NCI-H82 treated with DMSO at 0.1 percent for 48 hours (cell line): ENCODE results near the gene RBM38.

Experiments
- DNase-seq: peaks from one replicate; lab custom pipeline; 2025; ENCODE audit not compliant: unreplicated experiment; lab: John Stamatoyannopoulos, UW

RBM38 gene

DNA sequence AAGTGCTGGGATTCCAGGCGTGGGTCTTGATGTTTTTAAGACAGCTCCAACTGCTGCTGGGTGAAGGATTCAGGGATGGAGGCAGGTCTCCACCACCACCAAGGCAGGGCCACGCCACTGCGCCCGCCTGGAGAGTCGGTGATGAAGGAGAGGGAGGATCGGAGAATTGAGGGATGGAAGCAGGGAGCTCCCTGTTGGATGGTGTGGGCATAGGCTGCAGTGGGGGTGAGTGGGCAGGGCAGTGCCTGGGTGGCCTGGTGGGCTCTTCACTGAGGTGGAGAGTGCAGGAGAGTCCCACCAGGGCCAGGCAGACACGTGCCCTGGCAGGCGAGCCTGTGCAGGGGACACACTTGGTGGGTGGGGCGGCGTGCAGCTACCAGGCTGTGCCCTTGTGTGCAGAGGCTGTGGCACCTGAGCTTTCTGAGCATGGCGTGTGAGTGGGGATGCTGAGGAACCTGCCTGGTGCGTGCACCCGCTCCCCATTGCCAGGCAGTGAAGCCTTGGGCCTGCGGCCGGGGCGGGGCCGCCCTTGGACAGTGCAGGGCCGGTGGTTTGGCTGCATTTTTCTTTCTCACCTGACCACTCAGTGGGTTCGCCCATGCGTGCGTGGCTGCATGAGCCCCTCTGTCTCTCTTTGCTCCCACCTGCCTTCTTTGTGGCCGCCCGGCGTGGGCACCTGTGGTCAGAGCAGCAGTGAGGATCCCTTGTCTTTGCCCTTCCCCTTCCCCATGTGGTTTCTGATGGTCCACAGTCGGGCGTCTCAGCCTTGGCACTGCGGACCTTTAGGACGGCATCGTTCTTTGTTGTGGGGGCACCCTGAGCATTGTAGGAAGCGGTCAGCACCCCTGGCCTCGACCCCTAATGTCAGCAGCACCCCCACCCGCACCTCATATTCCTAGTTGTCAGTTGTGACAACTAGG lies 11.3 kb downstream of the RBM38 start:
- no peak for DNase-seq

DNA sequence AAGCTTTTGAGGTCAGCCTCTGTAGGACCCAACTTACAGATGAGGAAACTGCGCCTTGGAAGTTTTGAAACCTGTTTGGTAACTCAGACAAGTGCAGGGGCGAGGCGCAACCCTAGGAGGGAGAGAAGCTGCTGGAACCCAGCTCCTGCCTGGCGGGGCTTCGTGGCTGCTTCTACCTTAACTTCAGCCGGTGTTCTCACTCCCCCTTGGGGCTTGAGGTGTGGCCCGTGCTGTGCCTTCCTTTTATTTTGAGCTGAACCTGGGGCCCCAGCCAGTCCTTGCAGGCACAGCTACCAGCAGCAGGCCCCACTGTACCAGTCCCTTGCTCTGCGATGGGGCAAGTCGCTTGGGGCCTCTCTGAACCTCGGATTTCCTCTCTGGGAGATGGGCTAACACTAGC lies 12.0 kb downstream of the RBM38 start:
- DNase-seq = no peak

DNA sequence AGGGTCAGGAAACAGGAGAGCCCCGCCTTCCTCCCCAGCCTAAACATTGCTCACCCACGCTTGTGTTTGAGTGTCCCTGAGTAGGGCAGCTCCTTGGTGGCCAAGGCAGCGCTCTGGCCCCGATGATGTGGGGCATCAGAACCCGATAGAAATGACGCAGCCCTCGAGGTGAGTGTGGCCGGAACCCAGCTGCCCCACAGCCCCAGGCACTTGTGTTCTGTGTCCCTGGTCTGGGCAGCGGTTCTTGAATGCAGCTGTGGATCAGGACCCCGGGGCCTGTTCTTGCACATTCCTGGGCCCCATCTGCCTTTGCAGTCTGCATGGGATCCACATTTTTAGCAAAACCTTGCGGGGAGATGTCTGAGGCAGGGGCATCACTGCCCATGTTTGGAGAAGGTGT lies 12.8 kb downstream of the RBM38 start:
- no peak for DNase-seq

DNA sequence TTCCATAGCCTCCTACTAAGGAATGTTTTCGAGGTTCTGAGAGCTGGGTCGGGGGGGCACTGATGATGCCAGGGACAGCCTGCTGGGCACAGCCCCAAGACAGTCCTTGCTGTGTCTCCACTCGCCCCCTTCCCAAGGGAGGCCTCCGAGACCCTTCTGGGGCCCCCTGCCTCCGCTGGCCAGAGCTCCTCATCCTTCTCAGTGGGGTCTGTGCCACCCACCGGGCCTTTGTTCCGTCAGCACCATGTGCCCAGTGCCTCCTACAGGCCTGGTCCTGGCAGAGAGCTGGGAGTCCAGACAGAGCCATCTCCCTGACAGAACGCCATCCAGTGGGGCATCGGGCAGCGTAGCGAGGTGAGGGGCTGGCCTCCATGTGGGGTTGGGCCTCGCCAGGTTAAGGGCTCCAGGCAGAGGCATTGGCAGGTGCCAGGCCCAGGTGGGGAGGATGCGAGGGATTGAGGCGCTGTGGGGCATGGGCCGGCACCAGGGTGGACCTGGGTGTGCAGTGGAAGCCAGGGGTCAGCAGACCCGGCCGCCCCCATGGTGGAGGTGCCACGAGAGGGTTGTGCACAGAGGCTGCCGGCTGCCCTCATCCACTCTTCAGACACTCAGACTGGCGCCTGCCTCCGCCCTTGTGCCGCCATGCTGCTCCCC lies 13.3 kb downstream of the RBM38 start:
- DNase-seq = no peak

DNA sequence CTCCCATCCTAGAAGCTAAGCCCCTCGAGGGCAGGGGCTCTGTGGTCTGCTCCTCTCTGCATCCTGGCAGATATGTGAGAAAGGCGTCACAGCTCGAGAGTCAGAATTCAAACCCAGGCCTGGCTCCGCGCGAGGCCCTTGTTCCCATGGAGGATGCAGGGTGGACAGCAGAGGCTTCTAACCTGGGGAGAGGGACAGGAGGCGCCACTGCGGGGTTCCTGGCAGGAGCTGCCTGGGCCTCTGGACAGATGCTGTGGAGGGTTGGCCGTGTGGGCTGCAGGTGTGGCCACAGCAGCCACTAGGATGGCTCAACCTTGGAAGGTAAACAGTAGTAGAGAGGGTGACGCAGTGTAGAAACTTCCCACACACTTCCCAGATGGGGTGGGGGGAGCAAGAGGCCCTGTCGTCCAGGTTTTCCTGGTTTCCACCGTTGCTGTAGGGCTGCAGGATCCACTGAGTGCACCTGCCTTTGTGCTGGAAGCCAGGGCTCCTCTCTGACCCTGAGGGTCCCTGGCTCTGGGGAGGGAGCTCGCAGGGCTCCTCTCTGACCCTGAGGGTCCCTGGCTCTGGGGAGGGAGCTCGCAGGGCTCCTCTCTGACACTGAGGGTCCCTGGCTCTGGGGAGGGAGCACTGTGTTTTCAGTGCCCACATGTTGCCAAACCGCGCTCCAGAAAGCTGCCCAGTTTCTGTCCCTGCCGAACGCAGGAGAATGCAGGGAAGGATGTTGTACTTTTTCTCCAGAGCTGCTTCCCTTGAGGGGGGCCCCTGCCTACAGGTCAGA lies 14.2 kb downstream of the RBM38 start:
- no peak for DNase-seq

DNA sequence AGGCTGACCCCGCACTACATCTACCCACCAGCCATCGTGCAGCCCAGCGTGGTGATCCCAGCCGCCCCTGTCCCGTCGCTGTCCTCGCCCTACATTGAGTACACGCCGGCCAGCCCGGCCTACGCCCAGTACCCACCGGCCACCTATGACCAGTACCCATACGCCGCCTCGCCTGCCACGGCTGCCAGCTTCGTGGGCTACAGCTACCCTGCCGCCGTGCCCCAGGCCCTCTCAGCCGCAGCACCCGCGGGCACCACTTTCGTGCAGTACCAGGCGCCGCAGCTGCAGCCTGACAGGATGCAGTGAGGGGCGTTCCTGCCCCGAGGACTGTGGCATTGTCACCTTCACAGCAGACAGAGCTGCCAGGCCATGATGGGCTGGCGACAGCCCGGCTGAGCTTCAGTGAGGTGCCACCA lies 16.4 kb downstream of the RBM38 start:
- no peak for DNase-seq

DNA sequence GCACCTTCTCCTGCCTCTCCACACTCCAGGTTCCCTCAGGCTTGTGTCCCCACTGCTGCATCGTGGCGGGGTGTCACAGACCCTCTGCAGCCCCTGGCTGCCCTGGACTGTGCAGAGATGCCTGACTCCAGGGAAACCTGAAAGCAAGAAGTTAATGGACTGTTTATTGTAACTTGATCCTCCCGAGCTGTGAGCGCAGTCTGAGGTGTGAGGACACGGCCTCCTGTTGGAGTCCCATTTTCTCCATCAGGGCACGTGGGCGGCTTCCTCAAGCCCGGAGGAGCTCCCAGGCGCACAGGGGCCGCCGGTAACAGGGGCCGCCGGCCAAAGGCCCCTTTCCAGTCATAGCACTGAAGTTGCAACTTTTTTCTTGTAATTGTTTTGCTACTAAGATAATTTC lies 16.9 kb downstream of the RBM38 start:
- DNase-seq = no peak

DNA sequence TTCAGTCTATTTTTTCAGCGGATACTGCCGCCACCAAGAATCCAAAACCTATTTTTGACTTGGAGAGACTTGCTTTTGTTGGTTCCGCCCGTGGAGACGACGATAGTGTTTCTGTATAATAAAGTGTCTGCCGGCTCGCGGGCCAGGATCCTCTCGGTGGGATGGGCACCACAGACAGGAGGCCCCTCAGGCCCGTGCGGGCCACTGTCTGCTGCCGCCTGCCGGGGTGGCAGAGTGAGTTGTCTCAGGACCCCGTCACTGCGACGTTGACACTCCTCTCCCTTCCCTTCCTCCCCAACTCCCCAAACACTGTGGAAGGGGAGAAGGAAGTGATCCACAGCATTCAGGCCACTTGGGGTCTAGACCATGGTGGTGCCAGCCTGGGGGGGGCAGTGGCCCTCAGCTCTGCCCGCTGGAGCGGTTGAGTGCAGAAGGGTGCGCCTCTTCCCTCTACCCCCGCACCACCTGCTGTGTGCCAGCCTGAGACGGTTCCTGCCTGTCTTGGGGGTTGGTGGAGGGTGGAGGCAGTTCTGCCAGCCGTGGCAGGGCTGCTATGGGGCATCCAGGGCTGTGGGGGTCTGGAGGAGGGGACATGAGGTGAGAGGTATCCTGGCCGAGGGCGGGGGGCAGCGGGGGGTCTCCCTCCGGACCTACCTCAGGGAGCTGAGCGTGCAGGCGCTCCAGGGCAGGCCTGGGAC lies 17.5 kb downstream of the RBM38 start:
- DNase-seq = no peak

DNA sequence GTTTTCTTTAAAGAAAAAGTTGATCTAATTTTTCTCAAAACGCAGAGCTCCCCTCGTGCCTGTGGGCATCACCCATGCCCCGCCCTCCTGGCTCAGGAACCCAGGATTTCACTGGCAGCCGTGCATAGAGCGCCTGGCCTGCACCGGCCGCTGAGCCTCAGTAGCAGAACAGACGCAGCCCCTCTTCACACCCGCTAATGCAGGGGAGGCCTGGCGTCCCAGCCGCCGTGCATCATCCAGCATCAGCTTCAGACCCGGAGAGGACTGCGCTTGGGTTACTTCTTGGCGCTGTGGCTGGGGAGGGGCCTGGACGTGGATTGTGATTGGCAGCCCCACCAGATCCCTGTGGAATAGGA lies 18.1 kb downstream of the RBM38 start:
- DNase-seq = no peak

DNA sequence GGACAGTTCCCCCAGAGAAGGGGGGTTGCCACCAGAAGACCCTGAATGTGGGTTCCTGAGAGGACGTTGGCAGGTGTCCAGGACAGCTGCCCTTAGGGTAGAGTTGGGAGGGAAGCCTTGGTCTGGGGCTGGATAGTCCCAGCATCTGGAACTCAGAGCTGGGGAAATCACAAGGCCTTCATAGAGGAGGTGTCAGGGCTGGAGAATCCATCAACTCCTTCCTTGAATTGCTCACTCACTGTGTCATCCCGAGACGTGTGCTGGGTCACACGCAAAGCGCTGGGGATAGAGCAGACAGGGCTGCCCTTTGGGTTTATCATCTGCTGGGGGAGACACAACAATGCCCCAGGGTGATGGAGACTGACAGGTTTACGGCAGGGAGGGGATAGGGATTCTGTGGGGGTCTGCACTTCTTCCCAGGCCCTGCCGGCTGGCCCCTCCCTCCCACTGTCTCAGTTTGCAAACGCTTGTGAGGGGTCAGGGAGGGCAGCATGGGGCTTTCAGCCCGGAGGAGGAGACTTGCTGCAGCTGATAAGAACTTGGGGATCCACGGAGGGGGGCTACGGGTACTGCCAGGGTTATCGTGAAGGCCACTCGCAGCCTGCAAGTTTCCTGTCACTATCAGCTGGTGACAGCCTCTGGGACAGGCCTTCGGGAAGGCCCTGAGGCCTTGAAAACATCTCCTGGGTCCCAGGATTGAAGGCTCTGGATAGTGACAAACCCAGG lies 18.6 kb downstream of the RBM38 start:
- no peak for DNase-seq

DNA sequence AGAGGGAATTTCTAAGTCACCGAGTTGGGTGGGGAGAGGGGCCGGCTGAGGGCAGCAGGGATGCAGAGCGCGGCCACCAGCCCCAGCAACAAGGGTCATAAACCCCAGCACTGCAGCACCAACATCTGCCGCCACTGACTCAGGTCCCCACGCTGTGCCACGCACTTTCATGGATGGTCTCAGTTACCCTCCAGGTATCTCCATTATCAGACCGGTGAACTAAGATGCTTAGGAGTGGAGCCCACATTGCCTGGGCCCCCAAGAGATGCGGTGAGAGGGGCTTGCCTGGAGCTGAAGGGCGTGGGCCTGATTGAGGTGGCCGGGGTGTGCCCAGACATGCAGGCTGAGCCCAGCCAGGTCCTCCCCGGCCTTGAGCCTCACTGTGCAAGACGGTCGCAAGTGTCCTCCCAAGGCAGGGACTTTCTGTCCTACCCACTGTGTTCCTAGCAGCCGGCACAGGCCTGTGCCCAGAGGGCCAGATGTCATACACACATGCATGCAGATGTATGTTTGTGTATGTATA lies 19.3 kb downstream of the RBM38 start:
- no peak for DNase-seq

DNA sequence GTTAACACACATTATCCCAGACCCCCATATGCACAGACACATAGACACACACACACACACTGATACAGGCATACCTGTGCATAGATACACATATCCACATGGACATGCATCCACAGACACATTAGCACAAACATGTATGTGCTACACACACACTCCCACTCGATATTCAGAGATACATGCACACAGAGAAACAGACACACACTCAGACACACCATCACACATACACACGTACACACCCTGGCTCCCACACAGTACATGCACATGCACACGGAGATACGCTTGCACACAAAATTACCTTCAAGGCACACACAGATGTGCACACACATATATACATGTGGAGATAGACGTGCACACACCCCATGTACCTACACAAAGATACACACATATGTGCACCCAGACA lies 19.7 kb downstream of the RBM38 start:
- DNase-seq = no peak

DNA sequence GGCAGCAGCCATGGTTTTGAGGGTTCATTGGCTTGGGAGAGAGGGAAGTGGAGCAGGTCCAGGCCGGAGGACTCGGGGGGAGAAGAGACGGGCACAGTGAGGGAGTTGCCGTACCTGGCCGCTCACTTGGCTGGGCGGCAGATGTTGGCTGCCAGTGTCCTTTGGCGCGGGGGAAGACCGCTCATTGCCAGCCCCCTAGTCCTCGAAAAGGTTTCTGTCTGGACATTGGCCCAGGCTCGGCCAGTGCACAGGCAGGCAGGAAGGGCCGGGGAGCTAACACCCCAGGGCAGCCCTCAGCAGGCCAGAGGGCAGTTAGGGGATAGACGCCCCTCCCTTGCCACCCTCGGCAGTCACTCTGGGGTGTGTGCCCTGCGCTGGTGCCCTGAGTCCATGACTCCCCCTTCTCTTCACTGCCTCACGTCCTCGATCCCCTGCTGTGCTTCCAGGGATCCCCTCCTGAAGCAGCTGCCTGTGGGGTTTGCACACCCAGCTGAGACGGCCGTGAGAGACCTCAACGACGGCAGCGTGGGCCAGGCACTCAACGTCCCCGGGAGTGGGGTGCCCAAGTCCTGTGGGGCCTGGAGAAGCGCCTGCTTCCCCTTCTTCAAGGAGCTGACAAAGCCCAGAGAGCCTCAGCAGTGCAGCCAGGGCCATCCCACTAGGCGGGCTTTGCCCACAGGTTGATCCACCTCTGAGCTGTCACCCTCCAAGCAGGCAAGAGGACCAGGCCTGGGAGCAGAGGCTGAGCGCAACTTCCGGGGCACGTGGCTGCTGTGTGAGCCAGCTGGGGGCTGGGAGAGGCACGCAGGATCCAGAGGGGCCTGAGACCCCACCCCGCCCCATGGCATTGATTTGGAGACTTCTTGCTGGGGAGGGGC lies 20.4 kb downstream of the RBM38 start:
- DNase-seq = no peak

DNA sequence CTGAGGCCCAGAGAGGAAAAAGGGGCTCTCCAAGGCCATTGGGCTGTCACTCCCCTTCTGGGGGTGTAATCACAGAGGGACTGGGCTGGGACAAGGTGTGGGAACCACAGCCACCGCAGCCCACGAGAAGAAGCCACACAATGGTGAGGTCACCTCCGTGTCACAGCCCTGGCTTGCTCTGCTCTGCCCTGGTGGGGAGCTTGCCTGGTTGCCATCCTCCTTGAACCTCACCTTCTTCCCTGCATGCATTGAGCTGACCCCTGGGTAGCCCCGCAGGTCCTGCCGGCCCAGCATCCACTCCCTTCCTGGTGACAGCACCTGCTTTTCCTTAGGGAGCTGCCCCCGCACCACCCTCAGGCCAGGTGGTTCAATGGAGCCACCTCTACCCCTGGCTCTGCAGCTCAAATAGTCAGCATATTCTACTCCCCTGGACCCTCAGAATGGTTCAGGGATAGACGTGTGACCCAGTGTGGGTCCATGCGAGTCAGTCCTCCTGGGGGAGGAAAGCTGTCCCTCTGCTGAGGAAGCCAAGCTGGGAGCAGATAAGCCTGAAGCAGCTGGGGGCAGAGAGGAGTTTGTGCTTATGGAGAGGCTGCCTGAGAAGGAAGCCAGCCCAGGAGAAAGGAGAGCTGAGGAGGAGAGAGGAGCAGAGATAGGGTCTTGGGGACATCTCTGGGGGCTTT lies 21.3 kb downstream of the RBM38 start:
- no peak for DNase-seq

DNA sequence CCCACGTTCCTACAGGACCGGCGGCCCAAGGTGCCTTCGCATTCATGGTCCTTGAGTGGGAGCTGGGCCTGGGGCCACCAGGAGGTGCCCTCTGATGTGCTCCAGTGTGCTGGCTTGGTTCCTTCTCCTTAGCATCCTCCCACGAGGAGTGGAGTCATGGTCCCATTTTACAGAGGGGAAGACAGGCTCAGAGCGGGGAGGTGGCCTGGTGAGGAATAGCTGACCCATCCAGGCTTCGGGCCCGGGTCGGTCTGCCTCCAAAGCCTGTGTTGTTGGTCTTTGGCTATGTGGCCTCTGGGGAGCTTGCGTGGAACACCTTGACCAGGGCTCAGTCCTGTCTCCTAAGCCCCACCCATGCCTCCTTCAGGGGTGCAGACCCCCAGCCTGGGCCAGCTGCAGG lies 22.8 kb downstream of the RBM38 start:
- no peak for DNase-seq

DNA sequence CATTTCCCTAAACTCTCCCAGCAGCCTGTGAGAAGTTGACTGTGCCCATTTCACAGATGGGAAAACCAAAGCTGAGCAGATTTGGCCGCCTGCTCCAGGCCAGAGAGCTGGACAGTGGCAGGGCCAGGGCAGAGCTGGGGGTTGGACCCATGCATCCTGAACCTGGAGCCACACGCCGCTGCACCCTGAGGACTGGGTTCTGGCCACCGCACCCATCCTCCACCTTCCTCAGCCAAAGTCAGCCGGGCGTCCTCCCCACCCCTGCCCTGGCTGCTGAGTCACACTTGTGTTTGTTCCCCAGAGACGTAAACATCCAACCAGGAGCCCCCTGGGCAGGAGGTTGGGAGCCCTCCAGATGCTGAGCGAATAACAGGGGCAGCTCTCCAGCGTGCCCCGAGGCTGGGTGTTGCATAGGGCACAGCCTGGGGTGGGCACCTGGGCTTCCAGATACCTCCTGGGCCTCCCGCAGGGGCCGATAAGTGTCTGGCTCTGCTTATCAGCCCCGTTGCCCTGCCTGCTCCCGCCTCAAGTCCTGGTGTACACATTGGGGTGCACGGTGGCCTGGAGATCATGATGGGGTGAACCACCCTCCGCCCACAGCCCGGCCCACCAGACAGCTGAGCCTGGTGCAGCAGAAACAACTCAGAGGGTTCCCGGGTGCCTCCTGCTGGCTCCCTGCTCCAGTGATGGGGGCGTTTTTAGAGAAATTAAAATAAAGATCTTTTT lies 23.8 kb downstream of the RBM38 start:
- no peak for DNase-seq

DNA sequence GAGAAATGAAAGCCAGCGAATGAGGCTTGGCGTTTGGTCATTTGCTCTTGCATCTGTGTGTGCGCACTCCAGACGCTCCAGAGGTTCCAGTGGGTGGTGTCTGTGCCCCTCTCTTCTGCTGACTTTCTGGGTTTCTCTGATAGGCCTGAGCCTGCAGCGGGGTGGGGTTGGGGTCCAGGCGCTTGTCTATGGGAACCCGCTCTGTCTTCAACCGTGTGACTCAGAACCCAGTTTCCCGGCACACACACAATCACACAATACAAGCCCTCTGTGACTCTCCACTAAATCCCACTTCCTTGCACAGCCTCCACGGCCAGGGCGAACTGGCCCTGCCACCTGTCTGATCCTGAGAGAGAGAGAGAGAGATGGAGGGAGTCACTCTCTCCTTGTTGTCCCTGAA lies 24.6 kb downstream of the RBM38 start:
- no peak for DNase-seq
